GM21619 (cell line): ENCODE results near the gene C6orf15.

Experiments used
- ATAC-seq: cut with Tn5 transposase; IDR thresholded peaks from one replicate; pipeline ENCODE4 v1.9.1; 2021; ENCODE audit not compliant: unreplicated experiment

Gene C6orf15

GRCh38 chr6:31112478-31112877 is at the start of gene C6orf15:
TSS of gene C6orf15 (minus strand) at chr6:31112575. CDS start at chr6:31112555, 20 bp downstream.
- ATAC-seq, result no peak

- ATAC-seq, result no peak
Observed at GRCh38 chr6:31161216-31162126, 49.1 kb upstream of the C6orf15 start.

- ATAC-seq, result peak; percentile 5
Observed at GRCh38 chr6:31158863-31159855, 46.8 kb upstream of the C6orf15 start.

- ATAC-seq, result peak; percentile 78
Observed at GRCh38 chr6:31158140-31158862, 45.9 kb upstream of the C6orf15 start, which contains the start of gene TCF19. TSS of gene TCF19 (plus strand) at chr6:31158589. CDS start at chr6:31159470, 881 bp downstream.

- no peak for ATAC-seq
Observed at GRCh38 chr6:31157513-31158139, 45.3 kb upstream of the C6orf15 start, which contains the start of gene CCHCR1. TSS of gene CCHCR1 (minus strand) at chr6:31157802. CDS start at chr6:31157600, 202 bp downstream.

- no peak for ATAC-seq
Observed at GRCh38 chr6:31156641-31157040, 44.3 kb upstream of the C6orf15 start.

GRCh38 chr6:31154436-31154835 is 42.1 kb upstream of the C6orf15 start:
- ATAC-seq, result no peak

- no peak for ATAC-seq
Observed at GRCh38 chr6:31152781-31153180, 40.4 kb upstream of the C6orf15 start.

- no peak for ATAC-seq
Observed at GRCh38 chr6:31149827-31150447, 37.6 kb upstream of the C6orf15 start.

GRCh38 chr6:31145386-31145785 is 33.0 kb upstream of the C6orf15 start:
- ATAC-seq, result no peak

GRCh38 chr6:31144970-31145340 is 32.6 kb upstream of the C6orf15 start:
- ATAC-seq, result no peak

- no peak for ATAC-seq
Observed at GRCh38 chr6:31144296-31144969, 32.1 kb upstream of the C6orf15 start.

GRCh38 chr6:31143148-31143547 is 30.8 kb upstream of the C6orf15 start:
- ATAC-seq, result no peak

GRCh38 chr6:31142361-31142761 is 30.0 kb upstream of the C6orf15 start:
- ATAC-seq, result no peak

- no peak for ATAC-seq
Observed at GRCh38 chr6:31140643-31141042, 28.3 kb upstream of the C6orf15 start.

- no peak for ATAC-seq
Observed at GRCh38 chr6:31139599-31139998, 27.2 kb upstream of the C6orf15 start.

- ATAC-seq, result no peak
Observed at GRCh38 chr6:31138982-31139381, 26.6 kb upstream of the C6orf15 start, which contains the start of gene PSORS1C2. TSS of gene PSORS1C2 (minus strand) at chr6:31139066. CDS start at chr6:31139026, 40 bp downstream.

GRCh38 chr6:31135710-31136109 is 23.3 kb upstream of the C6orf15 start:
- no peak for ATAC-seq

- no peak for ATAC-seq
Observed at GRCh38 chr6:31132806-31133205, 20.4 kb upstream of the C6orf15 start.
